Measurements from ENCODE around the gene ERBB4.

GRCh38 chr2:212197776-212198175, 340.8 kb downstream of the ERBB4 start:
- TF ChIP-seq, protein P1, sequence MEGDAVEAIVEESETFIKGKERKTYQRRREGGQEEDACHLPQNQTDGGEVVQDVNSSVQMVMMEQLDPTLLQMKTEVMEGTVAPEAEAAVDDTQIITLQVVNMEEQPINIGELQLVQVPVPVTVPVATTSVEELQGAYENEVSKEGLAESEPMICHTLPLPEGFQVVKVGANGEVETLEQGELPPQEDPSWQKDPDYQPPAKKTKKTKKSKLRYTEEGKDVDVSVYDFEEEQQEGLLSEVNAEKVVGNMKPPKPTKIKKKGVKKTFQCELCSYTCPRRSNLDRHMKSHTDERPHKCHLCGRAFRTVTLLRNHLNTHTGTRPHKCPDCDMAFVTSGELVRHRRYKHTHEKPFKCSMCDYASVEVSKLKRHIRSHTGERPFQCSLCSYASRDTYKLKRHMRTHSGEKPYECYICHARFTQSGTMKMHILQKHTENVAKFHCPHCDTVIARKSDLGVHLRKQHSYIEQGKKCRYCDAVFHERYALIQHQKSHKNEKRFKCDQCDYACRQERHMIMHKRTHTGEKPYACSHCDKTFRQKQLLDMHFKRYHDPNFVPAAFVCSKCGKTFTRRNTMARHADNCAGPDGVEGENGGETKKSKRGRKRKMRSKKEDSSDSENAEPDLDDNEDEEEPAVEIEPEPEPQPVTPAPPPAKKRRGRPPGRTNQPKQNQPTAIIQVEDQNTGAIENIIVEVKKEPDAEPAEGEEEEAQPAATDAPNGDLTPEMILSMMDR (IDR thresholded peaks at IDR 0.05) = no peak
- no peak for TF ChIP-seq POLR2AphosphoS5 (IDR thresholded peaks at IDR 0.05)

Measured in prostate gland (tissue), 2 donors.